ENCODE measurements around the gene RRM2.

GRCh38 chr2:10079266-10079869 lies 43.2 kb upstream of the RRM2 start:
- no peak for TF ChIP-seq CTCF (IDR thresholded peaks at IDR 0.05; ENCODE audit: low read length)
- TF ChIP-seq EZH2 (optimal IDR thresholded peaks at IDR 0.05; ENCODE audit: low read depth, low read length) = no peak

Measured in MM.1S (cell line).